GM21447 (cell line): ENCODE data around the gene FBXO9.

Source experiments
- ATAC-seq: cut with Tn5 transposase; IDR thresholded peaks from one replicate; pipeline ENCODE4 v1.9.1; 2021; ENCODE audit not compliant: unreplicated experiment

Gene FBXO9

DNA sequence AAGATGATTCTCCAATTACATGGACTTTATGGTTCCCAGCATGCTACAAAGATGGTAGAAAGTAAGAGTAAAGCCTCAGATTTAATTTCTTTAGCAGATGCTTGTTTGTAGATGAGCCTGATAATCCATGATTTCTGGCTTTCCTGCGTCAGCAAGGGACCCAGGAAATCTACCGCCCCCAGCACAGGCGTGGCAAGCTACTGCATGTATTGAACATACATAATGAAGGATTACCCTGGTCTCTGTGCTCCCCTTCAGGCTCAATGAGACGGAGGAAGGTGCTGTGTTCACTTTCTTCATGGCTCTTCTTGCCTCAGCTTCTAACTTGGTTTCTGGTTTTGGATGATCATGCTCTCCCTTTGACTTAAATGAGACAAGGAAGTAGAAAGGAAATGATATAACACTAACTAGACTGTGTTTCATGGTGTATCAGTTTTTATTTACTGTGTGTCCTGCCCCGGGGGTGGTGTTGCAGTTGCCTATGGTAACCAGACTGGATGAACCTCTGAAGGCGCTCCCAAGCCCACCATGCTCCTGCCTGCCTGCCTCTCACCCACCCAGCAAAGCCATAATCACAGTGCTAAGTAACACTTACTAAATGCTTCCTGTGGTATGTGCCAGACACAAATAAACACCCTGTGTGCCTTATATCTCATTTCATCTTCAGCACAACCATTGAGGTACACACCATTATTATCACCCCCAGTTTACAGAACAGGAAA lies 65.5 kb downstream of the FBXO9 start:
- no peak for ATAC-seq

DNA sequence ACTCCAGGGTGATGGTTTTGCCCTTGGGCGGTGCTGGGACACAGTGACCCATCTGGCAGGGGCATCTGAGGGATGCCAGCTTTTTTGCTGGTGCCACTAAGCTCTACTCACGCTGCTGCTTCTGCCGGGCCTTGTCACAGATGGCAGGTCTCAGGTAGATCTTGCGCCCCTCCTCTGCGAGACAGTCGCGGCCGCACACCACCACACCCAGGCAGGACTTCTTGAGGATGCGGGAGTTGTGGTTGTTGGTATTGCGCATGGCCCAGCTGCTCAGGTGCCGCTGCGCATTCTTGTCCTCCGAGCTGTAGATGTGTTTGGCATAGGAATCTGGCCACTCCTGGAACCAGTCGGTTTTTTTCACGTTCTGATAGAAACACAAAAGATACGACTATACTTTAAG lies 68.8 kb downstream of the FBXO9 start:
- no peak for ATAC-seq

DNA sequence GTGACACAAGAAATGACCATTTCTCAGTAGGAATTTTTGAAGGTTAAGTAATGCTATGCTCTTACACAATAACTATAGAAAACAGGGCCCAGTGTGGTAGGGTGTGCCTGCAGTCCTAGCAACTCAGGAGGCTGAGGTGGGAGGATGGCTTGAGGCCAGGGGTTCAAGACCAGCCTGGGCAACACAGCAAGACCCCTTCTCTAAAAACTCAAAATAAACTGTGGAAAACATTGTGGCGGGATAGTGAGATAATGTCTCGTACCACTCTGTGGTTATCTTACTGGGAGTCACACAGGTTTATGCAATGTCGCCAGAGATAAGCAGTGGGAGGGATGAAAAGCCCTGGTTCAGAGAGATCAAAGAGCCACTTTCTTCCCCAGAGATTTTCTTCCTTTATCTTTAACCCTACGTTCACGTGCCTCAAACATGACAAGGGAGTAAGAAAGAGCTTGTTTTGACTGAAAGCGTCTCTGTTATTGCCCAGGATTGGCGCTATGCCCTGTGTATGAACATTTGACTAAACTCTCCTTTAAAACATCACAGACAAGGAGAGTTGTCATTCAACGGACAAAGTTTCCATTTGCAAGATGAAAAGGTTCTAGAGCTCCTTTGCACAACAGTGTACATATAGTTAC lies 69.5 kb downstream of the FBXO9 start:
- ATAC-seq: no peak

DNA sequence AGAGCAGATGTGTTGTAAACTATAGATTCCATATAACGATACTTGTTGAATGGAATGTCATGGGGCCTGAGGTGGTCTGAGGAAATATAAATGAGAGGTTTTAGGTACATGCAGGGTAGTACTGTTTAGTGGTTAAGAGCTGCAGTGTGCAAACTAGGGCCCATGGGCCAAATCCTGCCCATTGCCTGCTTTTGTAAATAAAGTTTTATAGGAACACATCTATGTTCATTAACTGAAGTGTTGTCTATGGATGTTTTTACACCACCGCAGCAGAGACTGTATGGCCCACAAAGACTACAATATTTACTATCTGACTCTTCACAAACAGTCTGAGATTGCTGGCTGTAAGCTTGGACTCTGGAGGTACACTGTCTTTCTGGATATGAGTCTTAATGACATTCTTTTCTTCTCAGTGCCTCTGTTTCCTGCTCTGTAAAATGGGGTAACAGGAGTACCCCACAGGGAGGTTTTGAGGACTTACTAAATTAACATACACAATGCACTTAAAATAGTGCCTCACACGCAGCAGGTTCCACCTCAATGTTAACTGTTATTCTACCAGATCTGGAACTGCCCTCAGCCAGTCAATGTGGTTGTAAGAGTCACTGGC lies 70.9 kb downstream of the FBXO9 start:
- no peak for ATAC-seq

DNA sequence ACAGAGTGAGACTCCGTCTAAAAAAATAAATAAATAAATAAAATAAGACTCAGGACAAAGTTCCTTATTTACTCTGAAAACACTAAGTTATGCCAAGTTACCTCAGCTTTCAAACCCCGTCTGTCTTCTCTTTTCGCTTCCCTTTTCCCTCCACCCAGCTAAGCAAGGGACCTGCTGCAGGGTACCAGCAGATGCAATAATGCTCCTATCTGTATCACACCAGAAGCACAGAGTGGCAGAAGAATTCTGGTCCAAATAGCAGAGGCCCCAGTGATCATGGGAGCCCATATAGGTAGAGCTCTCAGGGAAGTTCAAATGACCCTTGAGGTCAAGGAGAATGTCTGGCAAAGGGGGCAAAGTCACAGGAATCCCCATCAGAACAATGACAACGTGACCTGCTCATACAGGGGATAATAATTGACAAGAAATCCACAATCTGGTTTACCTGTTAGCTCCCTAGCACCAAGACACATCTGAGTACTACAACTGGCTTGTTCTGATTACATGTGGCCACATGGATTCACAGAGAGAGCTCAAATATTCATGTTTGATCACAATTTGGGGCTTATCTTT lies 74.7 kb downstream of the FBXO9 start:
- no peak for ATAC-seq

DNA sequence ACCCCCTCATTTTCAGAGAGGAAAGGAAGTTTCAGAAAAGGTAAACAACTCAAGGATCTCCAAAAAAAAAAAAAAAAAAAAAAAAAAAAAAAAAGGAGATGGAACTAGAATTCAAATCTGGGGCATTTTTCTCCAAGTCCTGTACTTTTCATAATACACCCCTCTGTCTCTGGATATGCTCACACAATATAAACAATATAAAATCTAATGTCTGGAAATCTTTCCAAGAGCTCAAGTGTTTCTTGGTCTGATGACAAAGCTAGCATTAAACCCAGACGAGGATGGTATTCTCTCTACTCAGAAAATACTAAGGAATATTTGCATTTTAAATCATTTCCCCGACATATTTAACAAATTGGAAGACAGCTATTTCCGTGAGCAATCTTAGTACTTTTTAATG lies 77.6 kb downstream of the FBXO9 start:
- no peak for ATAC-seq

DNA sequence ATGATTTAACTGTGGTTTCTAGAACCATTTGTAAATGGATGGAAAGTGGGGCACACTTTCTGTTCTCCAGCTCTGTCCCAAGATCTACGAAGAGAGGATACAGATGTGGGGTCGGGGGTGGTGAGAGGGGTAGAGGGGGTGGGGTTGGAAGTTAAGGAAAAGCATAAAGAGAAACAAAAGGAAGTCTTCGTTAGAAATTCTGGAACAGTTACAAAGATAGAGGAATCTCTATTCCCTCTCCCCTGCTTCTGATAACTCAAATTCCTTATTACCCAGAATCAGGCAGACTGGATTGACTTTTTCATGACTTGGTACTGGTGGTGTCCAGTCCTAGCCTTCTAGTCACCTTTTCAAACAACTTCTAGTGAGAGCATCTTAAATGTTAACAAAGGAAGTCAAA lies 78.5 kb downstream of the FBXO9 start:
- ATAC-seq: no peak

DNA sequence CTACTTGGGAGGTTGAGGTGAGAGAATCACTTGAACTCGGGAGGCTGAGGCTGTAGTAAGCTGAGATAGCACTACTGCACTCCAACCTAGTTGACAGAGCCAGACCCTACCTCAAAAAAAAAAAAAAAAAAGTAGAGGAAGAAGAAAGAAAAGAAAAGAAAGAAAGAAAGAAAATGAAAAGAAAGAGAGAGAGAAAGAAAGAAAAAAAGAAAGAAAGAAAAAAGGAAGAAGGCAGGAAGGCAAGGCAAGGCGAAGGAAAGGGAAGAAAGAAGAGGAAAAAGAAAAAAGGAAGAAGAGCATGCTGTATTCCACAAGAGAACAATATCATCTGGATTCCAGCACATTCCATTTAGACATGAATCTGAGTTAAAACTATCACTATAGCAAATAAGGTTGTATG lies 79.6 kb downstream of the FBXO9 start:
- no peak for ATAC-seq

DNA sequence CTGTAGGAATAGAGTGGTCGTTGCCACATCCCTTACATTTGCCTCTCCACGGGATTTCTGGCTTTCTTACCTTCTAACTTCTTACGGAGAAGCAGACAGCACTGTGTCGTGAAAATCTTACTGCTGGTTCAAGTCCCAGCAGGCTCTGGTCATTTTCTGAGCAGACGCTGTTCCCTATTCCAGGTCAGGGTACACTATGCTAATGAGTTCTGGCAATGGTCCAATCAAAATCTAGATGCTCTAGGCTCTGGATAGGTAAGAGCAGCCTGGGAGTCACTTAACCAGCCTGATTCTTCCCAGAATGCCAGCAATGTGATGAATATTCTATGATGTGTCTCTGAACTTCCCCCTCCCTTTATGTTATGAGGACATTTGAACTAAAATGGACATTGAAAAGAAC lies 83.5 kb downstream of the FBXO9 start, which contains the start of gene GCM1:
Gene GCM1, minus strand, starts transcription at position 158 of the 400 bp plus-strand sequence. CDS start 3,209 bp downstream, outside the sequence.
- ATAC-seq: no peak
